H1 (cell line): ENCODE measurements around the gene TLR10. TPM values are rescaled to one million over a fixed set of nuclear protein-coding genes. Genes with fewer than 3 reads are reported as not detected.

Experiments used
- CTCF ChIA-PET: fragments of 300-600 bp; sonication (Branson Sonifier 250); formaldehyde crosslinking; loops from one replicate; lab custom pipeline; 2021; ENCODE audit not compliant: partially characterized antibody; lab: Charles Lee
- POLR2A ChIA-PET: fragments of 300-600 bp; sonication (Branson Sonifier 250); formaldehyde crosslinking; loops from one replicate; lab custom pipeline; 2021; ENCODE audit warnings: inconsistent platforms; ENCODE audit not compliant: partially characterized antibody; lab: Charles Lee
- DNase-seq, 2 experiments: peaks; one replicate each; pipeline versions ENCODE4 v3.0.0 to v3.0.0-alpha.2; 2010 to 2022; ENCODE audit warnings: low spot score in 2 of 2, low read depth in 1 of 2, mixed read lengths in 1 of 2
- FAIRE-seq: peaks from 2 replicates; lab custom pipeline; 2011; peaks lifted over from hg19 to GRCh38; lab: Jason Lieb, UNC
- H2AFZ ChIP-seq: 2 replicates; pipeline ENCODE4 v1.8.1; 2012; ENCODE audit warnings: low read length, inconsistent platforms
- H2AK5ac ChIP-seq: 2 replicates; pipeline ENCODE4 v1.6.1; 2013; ENCODE audit warnings: low read depth, low read length
- H2BK120ac ChIP-seq: replicated peaks from 2 replicates; pipeline ENCODE3; 2013; ENCODE audit warnings: low read depth, low read length, inconsistent platforms
- H2BK12ac ChIP-seq: 2 replicates; pipeline ENCODE4 v1.6.1; 2013; ENCODE audit warnings: low read depth, low read length
- H2BK15ac ChIP-seq: 2 replicates; pipeline ENCODE4 v1.6.1; 2013; ENCODE audit warnings: low read length
- H2BK20ac ChIP-seq: 2 replicates; pipeline ENCODE4 v1.6.1; 2013; ENCODE audit warnings: low read length
- H2BK5ac ChIP-seq: 2 replicates; pipeline ENCODE4 v1.6.1; 2013; ENCODE audit warnings: low read depth, low read length
- H3K14ac ChIP-seq: 2 replicates; pipeline ENCODE4 v1.6.1; 2013; ENCODE audit warnings: inconsistent platforms; ENCODE audit not compliant: insufficient read length
- H3K18ac ChIP-seq: 2 replicates; pipeline ENCODE4 v1.6.1; 2013; ENCODE audit warnings: low read length; ENCODE audit errors: extremely low read depth
- H3K23ac ChIP-seq: 2 replicates; pipeline ENCODE4 v1.6.1; 2013; ENCODE audit warnings: inconsistent platforms; ENCODE audit not compliant: insufficient read length
- H3K23me2 ChIP-seq: 2 replicates; pipeline ENCODE4 v1.6.1; 2013; ENCODE audit warnings: low read depth, low read length
- H3K27ac ChIP-seq: 2 replicates; pipeline ENCODE4 v1.6.1; 2011; ENCODE audit warnings: low read depth, low read length, inconsistent platforms
- H3K27me3 ChIP-seq, 4 experiments: replicated peaks in 1 of 4; 1 replicate in 1 of 4; 2 replicates in 3 of 4; pipeline versions ENCODE4 v1.6.1 to v1.8.1; 2011 to 2013; ENCODE audit warnings: low read length in 3 of 4, mild to moderate bottlenecking in 3 of 4, inconsistent platforms in 2 of 4, mixed read lengths in 2 of 4, moderate library complexity in 1 of 4; ENCODE audit not compliant: control insufficient read depth in 3 of 4, insufficient read depth in 3 of 4; ENCODE audit errors: extremely low read depth in 1 of 4
- H3K36me3 ChIP-seq, 4 experiments: 2 replicates each; pipeline versions ENCODE4 v1.6.1 to v1.8.1; 2011 to 2013; ENCODE audit warnings: mild to moderate bottlenecking in 4 of 4, low read length in 3 of 4, moderate library complexity in 2 of 4, control low read depth in 1 of 4, inconsistent platforms in 1 of 4; ENCODE audit not compliant: insufficient read depth in 4 of 4, control insufficient read depth in 2 of 4
- H3K4ac ChIP-seq: replicated peaks from 2 replicates; pipeline ENCODE3; 2013; ENCODE audit warnings: low read length, low read depth, mixed read lengths, inconsistent platforms; ENCODE audit not compliant: insufficient read length
- H3K4me1 ChIP-seq, 4 experiments: replicated peaks in 1 of 4; 1 replicate in 1 of 4; 2 replicates in 3 of 4; pipeline versions ENCODE4 v1.6.1 to v1.8.1; 2011 to 2013; ENCODE audit warnings: low read length in 3 of 4, inconsistent platforms in 2 of 4, mixed read lengths in 1 of 4; ENCODE audit not compliant: insufficient read depth in 4 of 4, control insufficient read depth in 3 of 4
- H3K4me2 ChIP-seq, 2 experiments: 2 replicates each; pipeline versions ENCODE4 v1.6.1 to v1.8.1; 2011 to 2013; ENCODE audit warnings: low read depth in 2 of 2, low read length in 2 of 2, control low read depth in 1 of 2, inconsistent platforms in 1 of 2, mild to moderate bottlenecking in 1 of 2; ENCODE audit not compliant: insufficient read depth in 1 of 2
- H3K4me3 ChIP-seq, 4 experiments: fragments of 200-600, 300-600 bp in 1 of 4; sonication (generic), shearing (Covaris generic), sonication (Bioruptor Twin) in 1 of 4; 2 replicates each; pipeline versions ENCODE4 v1.5.1 to v1.8.1; 2011 to 2016; ENCODE audit warnings: low read length in 4 of 4, low read depth in 3 of 4, control low read depth in 2 of 4, inconsistent platforms in 2 of 4, mild to moderate bottlenecking in 2 of 4, mixed read lengths in 1 of 4, moderate library complexity in 1 of 4; ENCODE audit not compliant: insufficient read depth in 2 of 4; ENCODE audit errors: extremely low read depth in 1 of 4
- H3K56ac ChIP-seq: replicated peaks from 2 replicates; pipeline ENCODE3; 2013; ENCODE audit warnings: low read depth, mild to moderate bottlenecking, mixed read lengths, low read length, inconsistent platforms; ENCODE audit not compliant: insufficient read length
- H3K79me1 ChIP-seq: 2 replicates; pipeline ENCODE4 v1.6.1; 2013; ENCODE audit warnings: low read depth, low read length, control low read depth
- H3K79me2 ChIP-seq, 2 experiments: 2 replicates each; pipeline versions ENCODE4 v1.6.1 to v1.8.1; 2012 to 2013; ENCODE audit warnings: low read length in 2 of 2, mild to moderate bottlenecking in 2 of 2, inconsistent platforms in 1 of 2; ENCODE audit not compliant: insufficient read depth in 2 of 2, control insufficient read depth in 1 of 2
- H3K9ac ChIP-seq, 4 experiments: replicated peaks in 1 of 4; 1 replicate in 1 of 4; 2 replicates in 3 of 4; pipeline versions ENCODE4 v1.6.1 to v1.8.1; 2011 to 2013; ENCODE audit warnings: low read depth in 3 of 4, low read length in 3 of 4, control low read depth in 2 of 4, mild to moderate bottlenecking in 2 of 4, moderate library complexity in 2 of 4, inconsistent platforms in 1 of 4; ENCODE audit errors: extremely low read depth in 1 of 4
- H3K9me3 ChIP-seq, 2 experiments: 2 replicates each; pipeline versions ENCODE4 v1.6.1 to v1.8.1; 2012 to 2013; ENCODE audit warnings: mild to moderate bottlenecking in 2 of 2, moderate library complexity in 2 of 2, control low read depth in 1 of 2, inconsistent platforms in 1 of 2, low read depth in 1 of 2, low read length in 1 of 2, mixed read lengths in 1 of 2; ENCODE audit not compliant: insufficient read depth in 2 of 2
- H4K20me1 ChIP-seq, 2 experiments: replicated peaks in 1 of 2; 2 replicates each; pipeline versions ENCODE3 to v1.8.1; 2011 to 2013; ENCODE audit warnings: inconsistent platforms in 2 of 2, low read length in 2 of 2, mild to moderate bottlenecking in 1 of 2; ENCODE audit not compliant: insufficient read depth in 2 of 2, control insufficient read depth in 1 of 2
- H4K5ac ChIP-seq: 2 replicates; pipeline ENCODE4 v1.6.1; 2013; ENCODE audit warnings: low read length, low read depth, mixed read lengths, inconsistent platforms; ENCODE audit not compliant: insufficient read length
- H4K8ac ChIP-seq: 2 replicates; pipeline ENCODE4 v1.8.0; 2013; ENCODE audit warnings: mild to moderate bottlenecking, moderate library complexity, low read length, inconsistent platforms; ENCODE audit not compliant: insufficient read depth; ENCODE audit errors: extremely low read depth
- H4K91ac ChIP-seq: replicated peaks from 2 replicates; pipeline ENCODE3; 2013; ENCODE audit warnings: low read length, mixed read lengths, inconsistent platforms; ENCODE audit not compliant: insufficient read length
- ATF3 ChIP-seq: IDR thresholded peaks from 2 replicates; pipeline ENCODE4 v1.6.1; 2011; ENCODE audit warnings: low read depth, mild to moderate bottlenecking, low read length; ENCODE audit not compliant: insufficient read depth
- BRCA1 ChIP-seq: IDR thresholded peaks from 2 replicates; pipeline ENCODE4 v1.6.1; 2012; ENCODE audit warnings: low read depth, low read length, improper control_type of control experiment
- GABPA ChIP-seq: IDR thresholded peaks from 2 replicates; pipeline ENCODE4 v1.6.1; 2011; ENCODE audit warnings: mild to moderate bottlenecking, low read length, moderate library complexity, borderline replicate concordance; ENCODE audit not compliant: insufficient read depth
- KDM4A ChIP-seq: IDR thresholded peaks from one replicate; pipeline ENCODE4 v1.7.1; 2012; ENCODE audit warnings: low read depth, mild to moderate bottlenecking, moderate library complexity, low read length, inconsistent platforms; ENCODE audit not compliant: severe bottlenecking
- RAD21 ChIP-seq, 2 experiments: IDR thresholded peaks in 1 of 2; conservative IDR thresholded peaks in 1 of 2; 2 replicates each; pipeline ENCODE4 v1.6.1; 2011; ENCODE audit warnings: low read depth in 2 of 2, low read length in 2 of 2, improper control_type of control experiment in 1 of 2, inconsistent platforms in 1 of 2, mild to moderate bottlenecking in 1 of 2, moderate library complexity in 1 of 2
- RFX5 ChIP-seq: IDR thresholded peaks from 2 replicates; pipeline ENCODE4 v1.6.1; 2011; ENCODE audit warnings: low read depth, low read length, improper control_type of control experiment, borderline replicate concordance
- RXRA ChIP-seq: IDR thresholded peaks from 2 replicates; pipeline ENCODE4 v1.6.1; 2011; ENCODE audit warnings: low read depth, mild to moderate bottlenecking, low read length, moderate library complexity; ENCODE audit not compliant: insufficient read depth
- SAP30 ChIP-seq: fragments of 300-600 bp; sonication (generic); IDR thresholded peaks from 2 replicates; pipeline ENCODE4 v1.7.1; 2012; ENCODE audit warnings: low read length, moderate library complexity, mild to moderate bottlenecking, inconsistent platforms; ENCODE audit not compliant: insufficient read depth, insufficient replicate concordance
- SIX5 ChIP-seq: IDR thresholded peaks from 2 replicates; pipeline ENCODE4 v1.6.1; 2011; ENCODE audit warnings: mild to moderate bottlenecking, low read depth, low read length
- SP1 ChIP-seq: IDR thresholded peaks from 2 replicates; pipeline ENCODE4 v1.6.1; 2011; ENCODE audit warnings: low read depth, low read length
- SRF ChIP-seq: IDR thresholded peaks from 2 replicates; pipeline ENCODE4 v1.6.1; 2011; ENCODE audit warnings: mild to moderate bottlenecking, low read depth, low read length, moderate library complexity
- TBP ChIP-seq: IDR thresholded peaks from 2 replicates; pipeline ENCODE4 v1.6.1; 2011; ENCODE audit warnings: low read depth, low read length, improper control_type of control experiment
- TEAD4 ChIP-seq: IDR thresholded peaks from 2 replicates; pipeline ENCODE4 v1.6.1; 2012; ENCODE audit warnings: low read depth, low read length, inconsistent platforms, mixed read lengths
- YY1 ChIP-seq: IDR thresholded peaks from 2 replicates; pipeline ENCODE4 v1.6.1; 2011; ENCODE audit warnings: low read depth, mild to moderate bottlenecking, low read length
- WGBS, 2 experiments: shearing (Covaris generic) in 1 of 2; methylation state at CpG; one replicate each; pipeline versions ENCODE4 v1.1.6 to v1.1.7; 2013 to 2015; ENCODE audit warnings: low lambda C conversion rate in 2 of 2, mixed read lengths in 2 of 2, inconsistent platforms in 1 of 2, low coverage in 1 of 2, missing lambda C conversion rate in 1 of 2; ENCODE audit not compliant: insufficient replicate concordance in 2 of 2, insufficient coverage in 1 of 2, insufficient read length in 1 of 2; ENCODE audit errors: extremely low coverage in 1 of 2, missing lambda C conversion rate in 1 of 2; 5-methylcytosine and 5-hydroxymethylcytosine counted together
- polyA plus RNA-seq, 7 experiments: library from polyadenylated mRNA; depleted of rRNA in 3 of 7; stranded (reverse) in 5 of 7; unstranded in 2 of 7; fragments of >200 nt in 5 of 7; fragments of 200-250 nt in 2 of 7; gene quantifications; 1 replicate in 5 of 7; 2 replicates in 1 of 7; 4 replicates in 1 of 7; pipeline versions ENCODE4 v1.2.1 to v1.2.3, GENCODE V29; 2011 to 2013; ENCODE audit warnings: missing spikeins in 2 of 7, mixed read lengths in 2 of 7
- total RNA-seq: library from RNA; stranded (reverse); fragmentation: NEBNext Ultra II Directional; extraction: Animal tissue kit (Norgen Biotek cat#: 25700); gene quantifications from 2 replicates; pipeline ENCODE4 v1.2.1, GENCODE V29; 2021

The TLR10 gene
- total and polyA plus RNA-seq, 2 of the 8 experiments (the other 6 are each of a cell fraction or from before 2014, with no cell fraction given) = not detected

DNA sequence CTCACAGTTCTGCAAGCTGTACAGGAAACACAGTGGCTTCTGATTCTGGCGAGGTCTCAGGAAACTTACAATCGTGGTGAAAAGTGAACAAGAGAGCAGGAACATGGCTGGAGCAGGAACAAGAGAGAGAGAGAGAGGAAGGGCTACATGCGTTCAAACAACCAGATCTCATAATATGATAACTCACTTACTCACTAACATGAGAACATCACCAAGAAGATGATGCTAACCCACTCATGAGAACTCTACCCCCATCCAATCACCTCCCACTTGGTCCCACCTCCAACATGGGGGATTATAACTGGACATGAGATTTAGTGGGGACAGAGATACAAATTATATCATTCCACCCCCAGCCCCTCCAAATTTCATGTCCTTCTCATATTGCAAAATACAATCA lies 31.6 kb upstream of the TLR10 start:
- no peak for FAIRE-seq
- WGBS, 2 experiments = 96% methylated on average over 3 of the region's 3 CpGs; no CpG with 5 or more reads in 1 of the 2 experiments
- TF ChIP-seq SRF (no peak), SIX5 (no peak), SAP30 (no peak), BRCA1 (no peak), SP1 (no peak), ATF3 (no peak), TEAD4 (no peak), YY1 (no peak), TBP (no peak), RXRA (no peak), GABPA (no peak), KDM4A (no peak), RAD21 (IDR thresholded peaks at IDR 0.05 in 1 of 2, conservative IDR thresholded peaks at IDR 0.05 in 1 of 2; ENCODE audit: low read depth in 2 of 2, low read length in 2 of 2) (no peak), RFX5 (no peak)

More for the DNA sequence above, 31.6 kb upstream of the TLR10 start:
- Histone ChIP-seq H3K4me1 (no peaks in the 10 kb centered on the region), H3K23me2 (no peaks in the 10 kb centered on the region), H4K20me1 (no peaks in the 10 kb centered on the region), H4K91ac (no peak overlapping the region), H2AK5ac (no peak overlapping the region), H3K27me3 (no peaks in the 10 kb centered on the region), H4K5ac (no peak overlapping the region), H3K56ac (no peak overlapping the region), H3K79me2 (no peaks in the 10 kb centered on the region), H3K9ac (no peak overlapping the region), H2BK20ac (no peak overlapping the region), H3K27ac (no peak overlapping the region), H3K4me2 (no peak overlapping the region), H2BK5ac (no peak overlapping the region), H2BK120ac (no peak overlapping the region), H2BK12ac (no peak overlapping the region), H3K4me3 (no peak overlapping the region), H3K79me1 (no peaks in the 10 kb centered on the region), H3K9me3 (peaks cover 0 to 6% of the 10 kb centered on the region in 2 experiments; a peak in 1 of 4 replicates), H2AFZ (no peak overlapping the region), H4K8ac (no peak overlapping the region), H2BK15ac (no peak overlapping the region), H3K23ac (no peak overlapping the region), H3K18ac (no peak overlapping the region), H3K36me3 (no peaks in the 10 kb centered on the region), H3K4ac (no peak overlapping the region), H3K14ac (no peak overlapping the region)
- ChIA-PET CTCF (interaction anchor here (0.6 to 1.4 kb wide), 5 partner anchors 9 to 553 kb away, joined by 3 to 4 read pairs (median 3); partner anchors contain the start of gene TLR1), POLR2A (no interaction called here)
- DNase-seq = no peak
